CD4-positive, alpha-beta T cell treated with Interferon gamma for 1 hour (primary cell): ENCODE measurements around the gene CA10.

Source experiments
- DNase-seq: peaks from one replicate; pipeline ENCODE4 v3.0.0-alpha.2; 2020

CA10 gene

GRCh38 chr17:51855806-51856205 is 302.7 kb downstream of the CA10 start:
- no peak for DNase-seq

DNA sequence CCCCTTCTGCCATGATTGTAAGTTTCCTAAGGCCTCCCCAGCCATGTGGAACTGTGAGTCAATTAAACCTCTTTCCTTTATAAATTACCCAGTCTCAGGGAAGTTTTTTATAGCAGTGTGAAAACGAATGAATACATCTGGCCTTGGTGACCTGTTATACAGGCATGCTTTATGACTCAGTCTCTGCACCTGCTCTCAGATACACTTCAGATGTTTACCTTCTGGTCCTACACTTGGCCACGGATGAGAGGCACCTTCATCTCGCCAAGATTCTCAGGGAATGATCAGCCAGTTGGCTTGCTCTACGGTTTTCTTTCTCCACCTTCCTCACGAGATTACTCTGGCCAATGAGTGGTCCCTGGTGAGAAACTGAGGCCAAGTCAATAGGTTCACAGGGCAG is 304.7 kb downstream of the CA10 start:
- DNase-seq = no peak

- no peak for DNase-seq
Measured at GRCh38 chr17:51852603-51853002, 305.9 kb downstream of the CA10 start.

DNA sequence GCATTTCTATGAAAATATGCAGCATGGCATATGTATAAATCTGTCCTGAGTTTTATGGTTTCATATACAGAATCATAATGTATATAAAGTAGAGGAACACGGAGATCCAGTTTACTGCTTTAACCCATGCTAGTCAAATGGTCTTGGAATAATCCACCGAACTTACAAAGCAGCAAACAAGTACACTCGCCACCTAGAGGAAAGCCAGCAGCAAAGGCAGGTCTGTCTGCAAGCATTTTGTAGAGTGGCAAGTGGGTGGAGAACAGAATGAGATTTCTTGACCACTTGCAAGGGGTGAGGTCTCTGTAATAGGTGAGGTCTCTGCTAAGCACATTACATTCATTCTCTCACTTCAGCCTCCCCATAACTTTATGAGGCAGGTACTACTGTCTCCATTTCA is 308.3 kb downstream of the CA10 start:
- no peak for DNase-seq

GRCh38 chr17:51848451-51848850 is 310.1 kb downstream of the CA10 start:
- DNase-seq = no peak

DNA sequence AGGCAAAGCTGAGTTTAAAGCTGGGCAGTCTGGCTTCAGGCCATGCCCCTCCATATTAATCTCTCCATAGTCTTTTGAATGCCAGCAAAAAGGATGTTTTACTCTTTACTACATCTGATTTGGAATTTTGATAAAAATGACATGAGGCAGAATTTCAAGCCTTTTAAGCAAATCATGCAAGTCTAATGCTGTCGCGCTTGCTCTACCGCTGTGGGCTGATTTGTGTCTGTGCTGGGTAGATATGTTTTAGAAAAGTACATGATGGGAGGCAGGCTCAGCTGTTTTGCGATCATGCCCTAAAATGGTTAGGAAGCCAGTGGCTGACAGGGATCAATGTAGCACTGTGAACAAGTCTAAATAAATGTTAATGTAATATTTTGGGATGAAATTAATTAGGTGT is 311.9 kb downstream of the CA10 start:
- DNase-seq = no peak

- no peak for DNase-seq
Measured at GRCh38 chr17:51845776-51846175, 312.7 kb downstream of the CA10 start.

GRCh38 chr17:51842763-51843162 is 315.8 kb downstream of the CA10 start:
- DNase-seq = no peak

- DNase-seq = no peak
Measured at GRCh38 chr17:51841669-51842068, 316.8 kb downstream of the CA10 start.

DNA sequence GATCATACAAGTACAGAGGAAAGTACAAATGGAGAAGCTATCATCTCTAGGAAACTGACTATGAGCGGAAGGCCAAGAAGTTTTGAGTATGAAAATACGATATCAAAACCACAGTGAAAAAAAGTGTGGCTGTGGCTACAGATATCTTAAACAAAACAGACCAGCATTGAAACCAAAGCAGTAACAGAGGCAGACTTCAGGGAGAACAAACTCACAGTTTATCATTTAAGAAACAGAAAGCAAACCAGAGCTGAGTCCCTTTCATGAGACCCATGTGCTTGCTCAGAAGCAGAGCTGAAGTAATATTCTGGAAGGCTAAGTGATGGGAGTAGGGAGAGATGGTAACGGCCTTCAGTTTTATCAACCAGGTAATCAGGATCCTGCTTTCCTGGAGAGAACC is 317.8 kb downstream of the CA10 start:
- DNase-seq = no peak

- DNase-seq = no peak
Measured at GRCh38 chr17:51833620-51834019, 324.9 kb downstream of the CA10 start.

GRCh38 chr17:51833045-51833444 is 325.5 kb downstream of the CA10 start:
- DNase-seq = no peak

DNA sequence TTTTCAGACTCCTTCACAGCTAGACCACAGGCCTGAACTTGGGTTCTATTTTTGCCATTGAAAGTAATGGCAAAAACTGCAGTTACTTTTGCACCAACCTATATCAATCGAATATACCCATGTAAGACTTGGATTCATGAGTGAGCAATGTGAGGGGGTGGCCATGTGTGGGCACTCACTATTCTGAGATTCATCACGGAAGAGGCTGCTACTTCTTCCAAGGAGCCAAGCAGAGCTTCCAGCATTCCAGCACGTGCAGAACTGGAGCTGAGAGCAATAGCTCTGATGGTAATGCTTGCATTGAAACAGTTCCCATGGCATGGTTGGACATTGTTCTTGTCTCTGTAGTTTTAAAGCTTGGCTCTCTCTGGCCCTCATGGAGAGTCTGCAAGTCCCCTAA is 327.6 kb downstream of the CA10 start:
- no peak for DNase-seq

DNA sequence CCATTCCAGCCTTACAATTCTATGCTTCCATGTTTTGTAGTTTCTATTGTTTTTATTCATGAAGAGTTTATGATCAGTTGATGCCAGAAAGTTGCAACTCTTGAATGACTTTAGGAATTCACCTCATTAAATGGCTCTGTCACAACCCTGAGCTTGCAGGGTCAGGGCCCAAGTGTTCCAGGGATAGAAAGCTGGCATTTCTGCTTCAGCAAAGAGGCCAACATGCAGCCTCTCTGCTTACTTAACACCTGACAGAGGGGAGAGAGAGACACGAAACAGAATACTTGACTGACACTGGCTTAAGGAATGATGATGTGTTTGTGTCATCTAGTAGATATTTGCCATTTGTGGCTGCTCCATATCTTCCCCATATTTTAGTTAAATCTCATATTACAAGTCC is 328.1 kb downstream of the CA10 start:
- DNase-seq = no peak

DNA sequence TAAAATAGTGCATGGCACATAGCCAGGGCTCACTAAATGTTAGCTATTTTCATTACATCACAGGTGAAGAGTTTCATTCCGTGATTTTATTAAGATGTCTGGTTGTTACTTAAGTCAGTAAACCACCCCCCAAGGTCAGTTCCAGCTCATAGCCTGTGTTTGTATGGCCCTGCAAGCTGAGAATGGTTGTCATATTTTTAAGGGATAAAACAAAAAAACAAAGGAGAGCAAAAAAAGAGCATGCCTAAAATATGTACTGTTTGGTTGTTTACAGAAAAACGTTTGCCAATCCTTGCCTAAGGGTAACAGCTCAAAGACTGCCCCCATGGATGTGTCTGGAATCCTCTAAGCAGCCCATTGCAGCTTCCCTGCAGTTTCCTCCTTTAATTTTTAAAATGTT is 329.6 kb downstream of the CA10 start:
- DNase-seq = no peak

- DNase-seq = no peak
Measured at GRCh38 chr17:51827140-51827539, 331.4 kb downstream of the CA10 start.

DNA sequence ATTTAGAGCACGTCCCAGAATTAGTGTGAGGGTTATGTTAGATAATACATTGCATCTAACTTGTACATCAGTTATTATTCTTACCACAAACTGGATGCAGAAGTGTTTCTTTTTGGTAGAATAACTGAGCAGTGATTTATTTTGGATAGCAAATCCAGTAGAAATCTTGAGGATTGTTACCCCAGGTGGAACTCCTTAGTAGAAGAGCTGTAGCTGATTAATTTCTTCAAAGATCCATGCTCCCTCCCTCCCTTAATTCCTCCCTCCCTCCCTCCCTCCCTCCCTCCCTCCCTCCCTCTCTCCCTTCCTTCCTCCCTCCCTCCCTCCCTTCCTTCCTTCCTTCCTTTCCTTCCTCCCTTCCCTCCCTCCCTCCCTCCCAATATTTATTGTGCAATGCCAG is 337.7 kb downstream of the CA10 start:
- no peak for DNase-seq

DNA sequence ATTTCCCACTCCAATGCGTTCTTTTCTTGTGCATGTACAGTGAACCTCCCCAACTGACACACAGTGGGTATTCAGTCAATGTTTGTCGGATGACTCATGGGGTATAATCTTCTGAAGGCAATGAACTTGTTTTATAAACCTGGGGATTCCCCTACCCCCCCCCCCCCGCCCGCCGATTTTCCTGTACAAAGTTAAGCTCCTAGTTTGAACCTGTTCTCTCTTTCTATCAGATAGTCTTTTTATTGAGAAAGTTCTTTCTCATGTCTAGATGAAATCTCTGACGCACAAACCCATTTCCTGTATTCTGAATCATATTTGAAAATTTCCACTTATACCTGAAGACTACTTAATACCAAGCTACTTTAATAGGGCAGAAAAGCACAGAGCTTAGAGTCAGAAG is 338.3 kb downstream of the CA10 start:
- no peak for DNase-seq

- DNase-seq = no peak
Measured at GRCh38 chr17:51819341-51820219, 338.9 kb downstream of the CA10 start.

- DNase-seq = no peak
Measured at GRCh38 chr17:51818777-51819176, 339.7 kb downstream of the CA10 start.

- DNase-seq = no peak
Measured at GRCh38 chr17:51817955-51818354, 340.6 kb downstream of the CA10 start.

- no peak for DNase-seq
Measured at GRCh38 chr17:51817117-51817516, 341.4 kb downstream of the CA10 start.

DNA sequence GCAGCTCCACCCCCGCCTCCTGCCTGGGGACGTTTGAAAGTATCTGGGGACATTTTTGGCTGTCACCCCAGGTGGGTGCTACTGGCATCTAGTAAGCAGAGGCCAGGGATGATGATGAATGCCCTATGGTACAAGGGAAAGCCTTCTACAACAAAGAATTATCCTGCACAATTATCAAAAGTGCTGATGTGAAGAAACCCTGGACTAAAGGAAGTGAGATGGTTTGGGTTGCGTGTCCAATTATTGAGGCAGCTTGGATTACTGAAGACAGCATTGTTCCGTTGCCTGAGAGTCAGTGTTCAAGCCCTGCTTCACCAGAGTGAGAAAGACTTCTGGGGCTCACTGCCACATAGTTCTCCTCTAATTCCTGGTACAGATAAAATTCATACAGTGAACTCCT is 343.4 kb downstream of the CA10 start:
- no peak for DNase-seq

DNA sequence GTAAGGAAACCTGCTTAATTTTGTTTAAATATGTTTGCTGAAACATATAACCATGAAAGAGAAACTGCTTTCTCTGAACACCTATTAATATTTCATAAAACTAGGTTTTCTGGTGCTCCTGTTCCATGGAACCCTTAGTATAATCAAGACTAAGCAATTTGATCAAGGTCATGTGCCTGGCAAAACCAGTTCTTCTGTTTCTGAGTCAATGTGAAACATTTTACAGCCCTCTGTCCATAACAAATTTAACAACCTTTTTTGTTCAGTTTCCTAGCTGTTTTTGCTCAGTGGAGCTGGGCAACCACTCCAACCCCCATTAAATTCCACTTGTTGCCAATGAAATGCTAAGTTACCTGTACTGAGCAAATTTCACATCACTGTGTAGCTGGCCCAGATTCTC is 344.0 kb downstream of the CA10 start:
- DNase-seq = no peak

GRCh38 chr17:51813784-51814174 is 344.7 kb downstream of the CA10 start:
- DNase-seq = no peak
